NCI-H1417 treated with DMSO at 0.1 percent for 48 hours (cell line): ENCODE data around the gene GCNT4.

Experiments
- DNase-seq: peaks from one replicate; lab custom pipeline; 2025; lab: John Stamatoyannopoulos, UW

Gene GCNT4

DNA sequence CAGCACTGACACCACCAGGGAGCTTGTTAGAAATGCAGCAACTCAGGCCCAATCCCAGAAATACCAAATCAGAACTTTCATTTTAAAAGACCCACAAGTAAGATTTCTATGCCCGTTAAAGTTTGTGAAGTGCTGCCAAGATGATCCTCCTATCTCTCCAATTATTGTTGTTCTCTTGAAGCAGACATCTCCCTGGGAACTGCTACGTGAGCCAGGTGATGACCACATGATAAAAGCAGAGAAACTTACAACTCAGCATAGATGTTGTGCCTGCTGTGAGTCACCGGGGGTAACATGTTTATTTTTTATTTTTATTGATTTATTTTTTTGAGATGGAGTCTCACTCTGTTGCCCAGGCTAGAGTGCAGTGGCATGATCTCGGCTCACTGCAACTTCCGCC is 34.4 kb downstream of the GCNT4 start:
- DNase-seq = no peak

DNA sequence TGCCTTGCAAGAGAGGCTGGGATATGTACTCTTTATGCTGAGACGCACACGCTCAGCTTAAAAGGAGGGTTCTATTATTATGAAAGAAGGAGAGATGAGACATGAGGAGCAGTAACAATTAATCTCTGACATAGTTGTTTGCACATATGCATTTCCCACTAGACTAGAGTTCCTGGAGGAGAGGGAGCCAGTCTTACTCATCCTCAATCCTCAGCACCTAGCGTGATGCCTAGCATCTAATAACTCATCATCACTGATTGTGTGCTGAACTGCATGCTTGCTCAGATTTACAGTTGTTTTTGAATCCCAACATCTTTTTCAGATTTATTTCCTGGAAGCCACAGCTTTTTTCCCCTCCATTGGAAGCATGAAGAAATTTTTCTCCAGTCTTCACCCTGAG is 35.5 kb downstream of the GCNT4 start:
- no peak for DNase-seq

DNA sequence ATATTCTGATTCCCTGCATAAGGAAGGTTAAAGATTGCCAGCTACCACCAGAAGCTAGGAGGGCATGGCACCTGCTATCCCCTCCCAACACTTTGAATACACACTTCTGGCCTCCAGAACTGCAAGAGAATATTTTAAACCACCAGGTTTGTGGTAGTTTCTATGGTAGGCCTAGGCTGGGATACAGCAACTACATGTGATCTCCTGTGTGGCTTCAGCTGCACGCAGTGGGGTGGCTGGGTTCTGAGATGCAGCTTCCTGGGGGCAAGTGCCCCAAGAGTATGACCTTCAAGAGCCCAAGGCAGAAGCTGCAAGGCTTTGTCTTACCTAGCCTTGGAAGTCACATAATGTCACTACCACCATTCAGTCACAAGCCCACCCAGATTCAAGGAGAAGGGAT is 39.6 kb downstream of the GCNT4 start:
- DNase-seq = no peak

DNA sequence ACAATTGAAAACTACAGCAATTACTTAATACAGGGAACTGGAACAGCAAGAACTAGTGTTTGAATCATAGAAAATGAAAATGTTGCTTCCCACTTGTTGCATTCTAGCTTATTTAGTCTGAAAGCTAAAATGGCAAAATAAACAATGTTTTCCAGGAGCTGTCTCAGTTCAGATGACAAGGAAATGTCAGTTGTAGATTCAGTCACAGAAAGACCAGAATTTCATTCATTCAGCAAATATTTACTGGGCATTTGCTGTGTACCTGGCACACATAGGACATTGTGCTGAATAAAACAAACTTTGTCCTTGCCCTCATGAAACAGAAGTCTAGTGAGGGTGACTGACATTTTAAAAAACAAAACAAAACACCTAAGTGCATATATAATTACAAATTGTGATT is 41.5 kb downstream of the GCNT4 start:
- DNase-seq = no peak

DNA sequence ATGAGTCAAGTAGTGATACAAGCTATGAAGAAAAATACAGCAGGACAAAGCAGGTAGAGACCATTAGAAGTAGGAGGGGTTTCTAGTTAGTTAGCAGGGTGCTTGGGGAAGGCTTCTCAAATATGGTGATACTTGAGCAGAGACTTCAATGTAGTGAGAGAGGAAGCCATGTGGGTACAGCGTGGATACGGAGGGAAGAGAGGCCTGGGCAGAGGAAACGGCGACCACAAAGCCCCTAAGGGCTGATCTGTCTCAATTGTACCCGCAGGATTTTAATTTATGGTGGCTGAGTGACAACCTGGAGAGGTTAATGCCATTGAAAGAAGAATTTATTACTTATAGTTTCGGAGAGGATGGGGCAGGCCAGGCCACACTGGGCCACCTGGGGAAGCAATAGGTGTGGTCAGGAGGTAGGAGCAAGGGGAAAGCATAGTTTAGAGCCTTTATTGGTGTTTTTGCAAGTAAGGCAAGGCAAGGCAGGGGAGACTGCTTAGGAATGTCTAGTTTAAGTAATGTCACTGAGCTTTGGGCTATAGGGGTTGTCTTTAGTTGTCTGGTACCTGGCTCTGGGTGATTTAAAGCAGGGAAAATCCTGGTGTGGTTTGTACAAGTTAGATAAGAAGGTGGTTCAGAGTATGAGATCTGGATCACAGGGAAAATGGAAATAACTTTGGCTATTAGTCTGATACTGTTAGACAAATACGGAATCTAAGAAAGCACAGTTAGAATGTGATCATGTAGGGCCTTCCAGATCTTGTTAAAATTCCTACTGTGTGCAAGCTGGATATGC is 42.6 kb downstream of the GCNT4 start:
- DNase-seq = no peak

DNA sequence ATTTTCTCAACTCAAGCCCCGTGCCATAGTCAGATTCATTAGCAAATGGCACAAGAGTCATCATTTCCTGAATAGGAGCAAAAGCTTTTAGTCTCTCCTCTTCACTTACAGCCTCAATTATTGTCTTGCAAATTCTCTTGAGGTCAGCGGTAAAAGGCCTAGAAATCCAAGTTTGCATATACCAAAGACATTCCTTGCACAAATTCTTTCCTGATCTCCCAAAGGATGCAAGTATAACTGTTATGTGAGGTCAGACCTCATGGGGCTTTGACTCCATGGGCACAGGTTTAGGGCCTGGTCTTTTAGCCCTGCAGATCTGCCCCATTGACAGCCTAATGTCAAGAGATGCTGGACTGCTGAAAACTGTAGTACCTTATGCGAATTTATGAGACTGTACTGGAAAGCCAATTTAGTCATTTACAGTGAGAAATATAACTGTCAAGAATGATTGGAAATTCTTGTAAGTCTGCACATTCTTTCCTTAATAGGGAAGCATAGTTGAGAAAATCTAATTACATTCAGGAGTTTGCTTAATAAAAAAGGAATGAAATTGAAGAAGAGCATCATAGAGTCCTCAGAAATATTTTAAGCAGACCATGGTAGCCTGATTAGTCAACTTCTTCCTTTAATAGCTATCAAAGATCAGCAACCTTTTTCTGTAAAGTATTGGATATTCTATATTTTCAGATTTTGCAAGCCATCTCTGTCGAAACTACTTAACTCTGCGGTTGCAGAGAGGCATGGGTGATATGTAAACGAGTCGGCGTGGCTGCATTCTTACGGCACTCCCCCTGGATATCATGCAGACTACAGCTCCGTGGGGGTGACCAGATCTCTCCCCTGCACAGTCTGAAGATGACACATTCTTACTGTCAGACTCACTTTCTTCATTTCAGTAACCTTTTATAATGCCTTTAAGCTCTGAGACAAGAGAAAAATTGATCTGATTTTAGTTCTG is 45.2 kb downstream of the GCNT4 start:
- no peak for DNase-seq

DNA sequence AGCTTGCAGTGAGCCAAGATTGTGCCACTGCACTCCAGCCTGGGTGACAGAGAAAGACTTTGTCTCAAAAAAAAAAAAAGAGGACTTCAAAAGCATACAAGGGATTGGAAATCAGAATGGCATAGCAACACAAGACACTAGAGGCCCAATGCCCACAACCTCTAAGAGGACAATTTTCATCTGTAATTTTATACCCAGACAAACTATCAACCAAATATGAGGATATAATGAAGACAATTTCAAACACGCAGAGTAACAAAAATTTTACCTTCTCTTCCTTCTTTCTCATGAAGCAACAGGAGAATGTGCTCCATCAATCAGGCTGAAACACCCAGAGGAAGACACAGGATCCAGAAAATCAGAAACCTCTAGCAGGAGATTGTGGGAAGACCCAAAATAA is 46.8 kb downstream of the GCNT4 start:
- no peak for DNase-seq
